NB4 (cell line): ENCODE results near the gene WDR35.
"Not testable (repeated sequence)": the region's sequence is repeated elsewhere in the genome, so short reads cannot be mapped to it uniquely, and the experiment has no call there.

Source experiments
- DNase-seq: peaks from one replicate; pipeline ENCODE4 v3.0.0; 2010; ENCODE audit warnings: low read depth
- H3K4me3 ChIP-seq: one replicate; pipeline ENCODE4 v1.5.1; 2011; ENCODE audit warnings: mild to moderate bottlenecking, low read depth, low read length, moderate library complexity
- CTCF ChIP-seq: IDR thresholded peaks from one replicate; pipeline ENCODE4 v1.5.1; 2012; ENCODE audit warnings: low read depth, low read length
- MAX ChIP-seq: IDR thresholded peaks from 2 replicates; pipeline ENCODE4 v1.6.1; 2011; ENCODE audit warnings: low read depth, low read length
- MYC ChIP-seq: IDR thresholded peaks from 2 replicates; pipeline ENCODE4 v1.6.1; 2011; ENCODE audit warnings: low read depth, low read length
- POLR2A ChIP-seq: IDR thresholded peaks from 2 replicates; pipeline ENCODE4 v1.6.1; 2011; ENCODE audit warnings: mild to moderate bottlenecking; ENCODE audit not compliant: insufficient read length; ENCODE audit errors: extremely low read depth

WDR35 gene

GRCh38 chr2:19882286-19882685 is 107.6 kb downstream of the WDR35 start:
- no peak for DNase-seq

GRCh38 chr2:19881908-19882265 is 108.0 kb downstream of the WDR35 start:
- H3K4me3 ChIP-seq = no peak overlapping the region
- no peak for TF ChIP-seq MYC
- no peak for TF ChIP-seq CTCF
- DNase-seq = no peak

More at GRCh38 chr2:19882286-19882685, 107.6 kb downstream of the WDR35 start:
- TF ChIP-seq MYC (no peak), POLR2A (no peak), MAX (no peak), CTCF (no peak)
- H3K4me3 ChIP-seq = no peak overlapping the region

- no peak overlapping the region for H3K4me3 ChIP-seq
- no peak for DNase-seq
- no peak for TF ChIP-seq POLR2A
Measured at GRCh38 chr2:19881221-19881907, 108.5 kb downstream of the WDR35 start.

- not testable (repeated sequence) for DNase-seq, H3K4me3 ChIP-seq
Measured at GRCh38 chr2:19880191-19880590, 109.7 kb downstream of the WDR35 start.

GRCh38 chr2:19879120-19879519 is 110.8 kb downstream of the WDR35 start:
- TF ChIP-seq MYC (no peak), MAX (no peak), POLR2A (no peak), CTCF (no peak)
- DNase-seq = no peak
- H3K4me3 ChIP-seq = no peak overlapping the region

- TF ChIP-seq MYC (no peak), MAX (no peak), CTCF (no peak), POLR2A (no peak)
- H3K4me3 ChIP-seq = no peak overlapping the region
- no peak for DNase-seq
Measured at GRCh38 chr2:19878268-19879046, 111.4 kb downstream of the WDR35 start.

GRCh38 chr2:19876751-19877150 is 113.2 kb downstream of the WDR35 start:
- no peak overlapping the region for H3K4me3 ChIP-seq
- no peak for DNase-seq
- no peak for TF ChIP-seq MAX
- no peak for TF ChIP-seq CTCF
- no peak for TF ChIP-seq POLR2A
- no peak for TF ChIP-seq MYC
